Endothelial cell of umbilical vein (primary cell): ENCODE data around the gene TRMT10C. TPM values are rescaled to one million over a fixed set of nuclear protein-coding genes. Genes with fewer than 3 reads are reported as not detected.

Source experiments
- BruUV-seq: library from RNA; stranded (reverse); fragments of 400-500 nt; replicated peaks from 2 replicates; lab custom pipeline; 2021; lab: Mats Ljungman, UMichigan
- CTCF ChIA-PET: fragments of 300-600, 350-600 bp; sonication (Branson Sonifier 250); formaldehyde crosslinking; loops from one replicate; lab custom pipeline; 2021; ENCODE audit warnings: antibody characterized with exemption, inconsistent platforms; lab: Charles Lee
- POLR2A ChIA-PET: fragments of 300-600, 350-600 bp; sonication (Branson Sonifier 250); formaldehyde crosslinking; loops from one replicate; lab custom pipeline; 2021; ENCODE audit warnings: antibody characterized with exemption, inconsistent platforms; lab: Charles Lee
- DNase-seq: peaks from one replicate; pipeline ENCODE4 v3.0.0-alpha.2; 2011; ENCODE audit warnings: low read depth, low spot score
- FAIRE-seq: peaks from 2 replicates; lab custom pipeline; 2011; peaks lifted over from hg19 to GRCh38; lab: Jason Lieb, UNC
- H2AFZ ChIP-seq: 2 replicates; pipeline ENCODE4 v1.6.0; 2012; ENCODE audit warnings: low read depth, low read length, control low read depth, inconsistent platforms
- H3K27ac ChIP-seq: 2 replicates; pipeline ENCODE4 v1.5.1; 2011; ENCODE audit warnings: low read depth, mild to moderate bottlenecking, control low read depth, low read length, moderate library complexity; ENCODE audit not compliant: insufficient read depth
- H3K27me3 ChIP-seq, 2 experiments: 2 replicates each; pipeline versions ENCODE4 v1.6.0 to v1.6.1; 2011; ENCODE audit warnings: low read length in 2 of 2, mixed read lengths in 1 of 2; ENCODE audit not compliant: control insufficient read depth in 2 of 2, insufficient read depth in 2 of 2
- H3K36me3 ChIP-seq, 2 experiments: 2 replicates in 1 of 2; 3 replicates in 1 of 2; pipeline ENCODE4 v1.5.1; 2011; ENCODE audit warnings: low read length in 2 of 2, mild to moderate bottlenecking in 1 of 2, moderate library complexity in 1 of 2; ENCODE audit not compliant: control insufficient read depth in 2 of 2, insufficient read depth in 2 of 2; ENCODE audit errors: extremely low read depth in 1 of 2
- H3K4me1 ChIP-seq: 3 replicates; pipeline ENCODE4 v1.5.1; 2011; ENCODE audit warnings: mild to moderate bottlenecking, low read length; ENCODE audit not compliant: control insufficient read depth, insufficient read depth; ENCODE audit errors: extremely low read depth
- H3K4me2 ChIP-seq: 2 replicates; pipeline ENCODE4 v1.6.1; 2011; ENCODE audit warnings: low read length, control low read depth, mixed read lengths; ENCODE audit not compliant: insufficient read depth
- H3K4me3 ChIP-seq, 3 experiments: fragments of 200-600 bp in 1 of 3; sonication (generic), shearing (Covaris generic) in 1 of 3; replicated peaks in 1 of 3; 2 replicates each; pipeline ENCODE4 v1.5.1; 2011 to 2016; ENCODE audit warnings: control low read depth in 3 of 3, low read length in 3 of 3, mild to moderate bottlenecking in 2 of 3, inconsistent platforms in 1 of 3, low read depth in 1 of 3, moderate library complexity in 1 of 3; ENCODE audit not compliant: insufficient read depth in 1 of 3
- H3K79me2 ChIP-seq: 2 replicates; pipeline ENCODE4 v1.6.0; 2012; ENCODE audit warnings: low read length, inconsistent platforms; ENCODE audit not compliant: control insufficient read depth, insufficient read depth
- H3K9ac ChIP-seq: replicated peaks from 2 replicates; pipeline ENCODE3; 2011; ENCODE audit warnings: low read length, control low read depth; ENCODE audit not compliant: insufficient read depth; ENCODE audit errors: extremely low read depth
- H3K9me1 ChIP-seq: replicated peaks from 3 replicates; pipeline ENCODE4 v1.6.0; 2011; ENCODE audit warnings: mild to moderate bottlenecking, low read length; ENCODE audit not compliant: control insufficient read depth, insufficient read depth; ENCODE audit errors: extremely low read depth
- H3K9me3 ChIP-seq: replicated peaks from 2 replicates; pipeline ENCODE4 v1.5.1; 2012; ENCODE audit warnings: low read length, inconsistent platforms; ENCODE audit not compliant: control insufficient read depth, insufficient read depth
- H4K20me1 ChIP-seq: replicated peaks from 2 replicates; pipeline ENCODE3; 2011; ENCODE audit warnings: mild to moderate bottlenecking, low read length; ENCODE audit not compliant: control insufficient read depth, insufficient read depth; ENCODE audit errors: extremely low read depth
- CTCF ChIP-seq, 2 donors: IDR thresholded peaks; 1 replicate in 1 of 2; 2 replicates in 1 of 2; pipeline ENCODE4 v1.5.1; 2011; ENCODE audit warnings: low read length in 2 of 2, mild to moderate bottlenecking in 2 of 2, moderate library complexity in 2 of 2, control low read depth in 1 of 2, inconsistent platforms in 1 of 2, low read depth in 1 of 2; ENCODE audit not compliant: insufficient read depth in 1 of 2; ENCODE audit errors: extremely low read depth in 1 of 2
- EZH2 ChIP-seq: IDR thresholded peaks from 2 replicates; pipeline ENCODE4 v1.6.1; 2012; ENCODE audit warnings: borderline replicate concordance, low read depth, mild to moderate bottlenecking, moderate library complexity, low read length, inconsistent platforms; ENCODE audit not compliant: severe bottlenecking
- FOS ChIP-seq: IDR thresholded peaks from 2 replicates; pipeline ENCODE4 v1.6.1; 2011; ENCODE audit warnings: mild to moderate bottlenecking, low read length, moderate library complexity, borderline replicate concordance; ENCODE audit not compliant: insufficient read depth
- GATA2 ChIP-seq: IDR thresholded peaks from 2 replicates; pipeline ENCODE4 v1.7.0; 2011; ENCODE audit warnings: low read depth, mild to moderate bottlenecking, moderate library complexity, mixed read lengths, low read length; ENCODE audit not compliant: insufficient read length, insufficient read depth
- JUN ChIP-seq: IDR thresholded peaks from 2 replicates; pipeline ENCODE4 v1.6.1; 2011; ENCODE audit warnings: borderline replicate concordance, low read depth; ENCODE audit not compliant: insufficient read length, insufficient read depth
- MAX ChIP-seq: IDR thresholded peaks from 2 replicates; pipeline ENCODE4 v1.6.1; 2011; ENCODE audit not compliant: insufficient read depth, insufficient read length
- MYC ChIP-seq: IDR thresholded peaks from one replicate; pipeline ENCODE4 v1.6.1; 2011; ENCODE audit warnings: mild to moderate bottlenecking, low read depth, low read length
- POLR2A ChIP-seq: IDR thresholded peaks from 2 replicates; pipeline ENCODE4 v1.6.1; 2012; ENCODE audit warnings: low read depth, mild to moderate bottlenecking, control low read depth, low read length
- POLR2AphosphoS5 ChIP-seq: IDR thresholded peaks from 2 replicates; pipeline ENCODE4 v1.6.1; 2012; ENCODE audit warnings: low read depth, mild to moderate bottlenecking, control low read depth, low read length, moderate library complexity; ENCODE audit not compliant: insufficient read depth
- dilution Hi-C: fragments of 300-500 bp; cut with MboI; formaldehyde crosslinking; loops from one replicate; pipeline ENCODE4 v1.15.0; 2019; ENCODE audit warnings: low sequenced_read_pairs; ENCODE audit not compliant: extremely low pct_ligation_motif_present
- intact Hi-C: fragments of 100-400 bp; cut with micrococcal nuclease; formaldehyde crosslinking; loops from one replicate; pipeline ENCODE4 v1.10.0; 2022
- polyA plus RNA-seq, 4 experiments: library from polyadenylated mRNA; depleted of rRNA in 3 of 4; stranded (reverse) in 3 of 4; unstranded in 1 of 4; fragments of >200 nt; gene quantifications; 2 replicates each; pipeline versions ENCODE4 v1.2.1 to v1.2.3, GENCODE V29; 2011 to 2012; ENCODE audit warnings: missing spikeins in 1 of 4
- total RNA-seq: library from RNA; stranded (reverse); gene quantifications from 2 replicates; pipeline ENCODE4 v1.2.3, GENCODE V29; 2021

TRMT10C gene
- total and polyA plus RNA-seq, 2 donors (not counting 3 experiments of a cell fraction or from before 2014, with no cell fraction given), result 16.6 to 28.0 TPM

GRCh38 chr3:101529816-101530685, 31.6 kb upstream of the TRMT10C start:
- BruUV-seq, result no TSS peak

More at GRCh38 chr3:101529816-101530685, 31.6 kb upstream of the TRMT10C start:
- Histone ChIP-seq H4K20me1 (no peaks in the 10 kb centered on the region), H3K9ac (no peak overlapping the region), H3K9me3 (no peaks in the 10 kb centered on the region), H3K4me1 (peaks cover 32% of the 10 kb centered on the region), H3K9me1 (no peaks in the 10 kb centered on the region), H3K4me3 (no peak overlapping the region), H3K79me2 (no peaks in the 10 kb centered on the region), H2AFZ (no peak overlapping the region), H3K36me3 (no peaks in the 10 kb centered on the region), H3K27ac (no peak overlapping the region), H3K27me3 (no peaks in the 10 kb centered on the region), H3K4me2 (no peak overlapping the region)
- POLR2A ChIA-PET, result no interaction called here
- CTCF ChIA-PET, result interaction anchor here (0.6 to 2.0 kb wide), 3 partner anchors 9 to 1698 kb away, joined by 3 to 7 read pairs (median 5); no protein-coding TSS in a partner anchor
- dilution Hi-C loops (no loop called here), intact Hi-C loops (no loop called here)
- no peak for FAIRE-seq
- no peak for DNase-seq
- no peak for TF ChIP-seq CTCF (IDR thresholded peaks at IDR 0.05; ENCODE audit: extremely low read depth in 1 of 2, insufficient read depth in 1 of 2, low read depth in 1 of 2, low read length in 2 of 2)
- no peak for TF ChIP-seq EZH2
- no peak for TF ChIP-seq POLR2A
- TF ChIP-seq POLR2AphosphoS5, result no peak
- no peak for TF ChIP-seq MAX
- TF ChIP-seq GATA2, result no peak
- no peak for TF ChIP-seq MYC
- no peak for TF ChIP-seq FOS
- TF ChIP-seq JUN, result no peak
